Spleen (tissue), 11 donors: ENCODE data around the gene ZRANB2. TPM values are rescaled to one million over a fixed set of nuclear protein-coding genes. Genes with fewer than 3 reads are reported as not detected.

ENCODE experiments used
- DNase-seq: peaks from one replicate; pipeline ENCODE4 v3.0.0-alpha.2; 2020
- H3K27ac ChIP-seq, 8 donors: fragments of 200-600 bp; sonication (generic) in 7 of 8; 1 replicate in 4 of 8; 2 replicates in 4 of 8; pipeline versions ENCODE4 v1.5.0 to v1.8.0; 2016 to 2021; ENCODE audit warnings: inconsistent platforms in 4 of 8, mild to moderate bottlenecking in 4 of 8, moderate library complexity in 1 of 8
- H3K27me3 ChIP-seq, 7 donors: fragments of 200-600 bp; sonication (generic) in 6 of 7; replicated peaks in 1 of 7; 1 replicate in 4 of 7; 2 replicates in 3 of 7; pipeline versions ENCODE4 v1.5.0 to v1.8.0; 2016 to 2021; ENCODE audit warnings: inconsistent platforms in 3 of 7, mild to moderate bottlenecking in 1 of 7
- H3K36me3 ChIP-seq, 6 donors: fragments of 200-600 bp; sonication (generic) in 5 of 6; 1 replicate in 4 of 6; 2 replicates in 2 of 6; pipeline versions ENCODE4 v1.5.0 to v1.8.0; 2016 to 2021; ENCODE audit warnings: inconsistent platforms in 2 of 6
- H3K4me1 ChIP-seq, 6 donors: fragments of 200-600 bp; sonication (generic) in 5 of 6; 1 replicate in 3 of 6; 2 replicates in 3 of 6; pipeline versions ENCODE4 v1.5.0 to v1.8.0; 2016 to 2021; ENCODE audit warnings: inconsistent platforms in 3 of 6
- H3K4me3 ChIP-seq, 8 donors: fragments of 200-600 bp; sonication (generic) in 7 of 8; 1 replicate in 4 of 8; 2 replicates in 4 of 8; pipeline versions ENCODE4 v1.5.0 to v1.8.0; 2016 to 2021; ENCODE audit warnings: inconsistent platforms in 4 of 8, mild to moderate bottlenecking in 4 of 8, moderate library complexity in 2 of 8
- H3K9me3 ChIP-seq, 8 donors: fragments of 200-600 bp; sonication (generic) in 7 of 8; 1 replicate in 4 of 8; 2 replicates in 4 of 8; pipeline versions ENCODE4 v1.5.0 to v1.8.0; 2016 to 2021; ENCODE audit warnings: inconsistent platforms in 4 of 8
- POLR2A ChIP-seq, 3 donors: fragments of 450-650 bp; IDR thresholded peaks; one replicate each; pipeline ENCODE4 v1.5.1; 2017; ENCODE audit warnings: antibody characterized with exemption in 3 of 3, mild to moderate bottlenecking in 1 of 3
- POLR2AphosphoS5 ChIP-seq, 3 donors: sonication (generic); formaldehyde crosslinking; IDR thresholded peaks; one replicate each; pipeline ENCODE4 v1.5.1; 2017; ENCODE audit warnings: antibody characterized with exemption in 3 of 3
- WGBS, 5 donors: extraction: QIAGEN DNeasy Blood & Tissue Kit in 3 of 5; methylation state at CpG; one replicate each; pipeline versions ENCODE4 v1.1.5 to v1.1.7; 2013 to 2018; 5-methylcytosine and 5-hydroxymethylcytosine counted together
- intact Hi-C: fragments of 100-400 bp; cut with DNase I; formaldehyde crosslinking; loops from one replicate; pipeline ENCODE4 v1.15.0; 2023; ENCODE audit warnings: low total_unique reads
- polyA plus RNA-seq, 3 donors: library from polyadenylated mRNA; stranded (reverse); fragments of 200-250 nt; gene quantifications; one replicate each; pipeline ENCODE4 v1.2.1, GENCODE V29; 2013
- total RNA-seq, 7 donors: library from RNA; depleted of rRNA in 3 of 7; stranded (reverse); fragments of >200 nt in 3 of 7; fragmentation: NEBNext Ultra II Directional in 4 of 7; extraction: Animal tissue kit (Norgen Biotek cat#: 25700) in 4 of 7; gene quantifications; one replicate each; pipeline versions ENCODE4 v1.1.0 to v1.2.1, GENCODE V29; 2016 to 2021
- TF ChIP-seq, protein P1 (sequence below), 11 experiments: fragments of 200-600 bp in 7 of 11; fragments of 450-650 bp in 4 of 11; sonication (generic) in 4 of 11; IDR thresholded peaks in 8 of 11; conservative IDR thresholded peaks in 3 of 11; 1 replicate in 7 of 11; 2 replicates in 4 of 11; pipeline versions ENCODE4 v1.4.0 to v1.8.0; 2016 to 2021; ENCODE audit warnings: antibody characterized with exemption in 11 of 11, inconsistent platforms in 4 of 11, mild to moderate bottlenecking in 1 of 11
- donor health status: healthy with polysubstance abuse.
- donor health status: DM: no; HTN: no; CAD: no; lungs with moderate emphysema.
- donor health status: DM: no; HTN: no; CAD: no.
- donor health status: Bipolar disorder and iron deficiency.
- donor health status: healthy.
- donor health status: DM: no; HTN: no; CAD: no.
- donor health status: DM: yes; HTN: yes; CAD: no.

Gene ZRANB2
- total and polyA plus RNA-seq, 10 donors: 52.6 to 109 (median 82.3) TPM

- H3K36me3 ChIP-seq: no peaks in the 10 kb centered on the region
- intact Hi-C loops: no loop called here
- DNase-seq: no peak
- TF ChIP-seq POLR2AphosphoS5 (IDR thresholded peaks at IDR 0.05): no peak
- TF ChIP-seq, protein P1, sequence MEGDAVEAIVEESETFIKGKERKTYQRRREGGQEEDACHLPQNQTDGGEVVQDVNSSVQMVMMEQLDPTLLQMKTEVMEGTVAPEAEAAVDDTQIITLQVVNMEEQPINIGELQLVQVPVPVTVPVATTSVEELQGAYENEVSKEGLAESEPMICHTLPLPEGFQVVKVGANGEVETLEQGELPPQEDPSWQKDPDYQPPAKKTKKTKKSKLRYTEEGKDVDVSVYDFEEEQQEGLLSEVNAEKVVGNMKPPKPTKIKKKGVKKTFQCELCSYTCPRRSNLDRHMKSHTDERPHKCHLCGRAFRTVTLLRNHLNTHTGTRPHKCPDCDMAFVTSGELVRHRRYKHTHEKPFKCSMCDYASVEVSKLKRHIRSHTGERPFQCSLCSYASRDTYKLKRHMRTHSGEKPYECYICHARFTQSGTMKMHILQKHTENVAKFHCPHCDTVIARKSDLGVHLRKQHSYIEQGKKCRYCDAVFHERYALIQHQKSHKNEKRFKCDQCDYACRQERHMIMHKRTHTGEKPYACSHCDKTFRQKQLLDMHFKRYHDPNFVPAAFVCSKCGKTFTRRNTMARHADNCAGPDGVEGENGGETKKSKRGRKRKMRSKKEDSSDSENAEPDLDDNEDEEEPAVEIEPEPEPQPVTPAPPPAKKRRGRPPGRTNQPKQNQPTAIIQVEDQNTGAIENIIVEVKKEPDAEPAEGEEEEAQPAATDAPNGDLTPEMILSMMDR (IDR thresholded peaks at IDR 0.05 in 8 of 11, conservative IDR thresholded peaks at IDR 0.05 in 3 of 11): no peak
- no peak for TF ChIP-seq POLR2A (IDR thresholded peaks at IDR 0.05)
- no peaks in the 10 kb centered on the region for H3K4me1 ChIP-seq
- 67 to 82% (median 77%) methylated on average over 2 of the region's 2 CpGs for WGBS, 5 donors
- no peak overlapping the region for H3K4me3 ChIP-seq
- H3K27ac ChIP-seq: no peak overlapping the region
- H3K9me3 ChIP-seq: peaks cover 0 to 18% (median 7%) of the 10 kb centered on the region in 8 donors
- H3K27me3 ChIP-seq: no peaks in the 10 kb centered on the region
Observed at GRCh38 chr1:71116729-71117128, 35.9 kb upstream of the ZRANB2 start.

GRCh38 chr1:71106658-71107322, 26.0 kb upstream of the ZRANB2 start:
- H3K36me3 ChIP-seq: no peaks in the 10 kb centered on the region
- H3K4me1 ChIP-seq: no peaks in the 10 kb centered on the region
- TF ChIP-seq POLR2AphosphoS5 (IDR thresholded peaks at IDR 0.05) (no peak), POLR2A (IDR thresholded peaks at IDR 0.05) (no peak)
- TF ChIP-seq, protein P1 (IDR thresholded peaks at IDR 0.05 in 8 of 11, conservative IDR thresholded peaks at IDR 0.05 in 3 of 11): no peak
- no peak overlapping the region for H3K27ac ChIP-seq
- no peak for DNase-seq
- no peaks in the 10 kb centered on the region for H3K9me3 ChIP-seq
- intact Hi-C loops: no loop called here
- H3K4me3 ChIP-seq: no peak overlapping the region
- H3K27me3 ChIP-seq: no peaks in the 10 kb centered on the region
- WGBS, 5 donors: 79 to 90% (median 88%) methylated on average over 8 of the region's 8 CpGs

DNA sequence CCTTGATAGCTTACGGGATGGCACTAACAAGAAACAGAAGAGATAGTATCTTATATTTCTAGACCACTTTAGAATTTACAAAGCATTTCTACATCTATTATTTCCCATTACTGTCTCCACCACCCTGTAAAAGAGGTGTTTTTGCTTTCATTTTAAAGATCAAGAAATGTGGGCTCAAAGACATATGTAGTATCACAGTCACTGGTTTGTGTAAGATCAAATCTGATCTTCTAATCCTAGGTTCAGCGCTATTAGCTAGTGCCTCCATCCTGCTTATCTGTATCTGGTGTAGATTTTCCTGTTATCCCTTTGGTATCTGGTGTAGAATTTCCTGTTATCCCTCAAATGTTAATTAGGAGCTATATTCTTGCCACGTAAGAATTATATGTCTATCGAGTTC, 23.6 kb upstream of the ZRANB2 start:
- Histone ChIP-seq H3K9me3 (no peaks in the 10 kb centered on the region), H3K27ac (no peak overlapping the region), H3K4me3 (no peak overlapping the region), H3K4me1 (no peaks in the 10 kb centered on the region), H3K36me3 (no peaks in the 10 kb centered on the region), H3K27me3 (no peaks in the 10 kb centered on the region)
- no peak for DNase-seq
- intact Hi-C loops: no loop called here
- 90 to 96% (median 93%) methylated on average over 4 of the region's 4 CpGs for WGBS, 5 donors
- TF ChIP-seq POLR2AphosphoS5 (IDR thresholded peaks at IDR 0.05): no peak
- TF ChIP-seq, protein P1 (IDR thresholded peaks at IDR 0.05 in 8 of 11, conservative IDR thresholded peaks at IDR 0.05 in 3 of 11): no peak
- no peak for TF ChIP-seq POLR2A (IDR thresholded peaks at IDR 0.05)

GRCh38 chr1:71101839-71102376, 21.1 kb upstream of the ZRANB2 start:
- no peaks in the 10 kb centered on the region for H3K4me1 ChIP-seq
- H3K36me3 ChIP-seq: no peaks in the 10 kb centered on the region
- DNase-seq: no peak
- no peaks in the 10 kb centered on the region for H3K27me3 ChIP-seq
- no peak for TF ChIP-seq POLR2AphosphoS5 (IDR thresholded peaks at IDR 0.05)
- TF ChIP-seq, protein P1 (IDR thresholded peaks at IDR 0.05 in 8 of 11, conservative IDR thresholded peaks at IDR 0.05 in 3 of 11): no peak
- no peak for TF ChIP-seq POLR2A (IDR thresholded peaks at IDR 0.05)
- intact Hi-C loops: no loop called here
- H3K27ac ChIP-seq: no peak overlapping the region
- H3K9me3 ChIP-seq: no peaks in the 10 kb centered on the region
- no peak overlapping the region for H3K4me3 ChIP-seq
- WGBS, 5 donors: 82 to 91% (median 86%) methylated on average over 1 of the region's 1 CpG
